Measurements from ENCODE around the gene CHST10.
A peak's percentile ranks its signal among the peaks of the same experiment; 100 is the strongest.
"Not testable (repeated sequence)": the region's sequence is repeated elsewhere in the genome, so short reads cannot be mapped to it uniquely, and the experiment has no call there.

The CHST10 gene

GRCh38 chr2:100416935-100417710 lies at the start of gene CHST10:
CHST10 (minus strand) TSS chr2:100417668; CDS start chr2:100406675, 10,993 bp downstream.
- DNase-seq (ENCODE audit: low read depth in 1 of 2, low spot score in 1 of 2) = peak in 1 of 2 donors; percentile 23

GRCh38 chr2:100460904-100461530 lies 43.5 kb upstream of the CHST10 start:
- DNase-seq (ENCODE audit: low read depth in 1 of 2, low spot score in 1 of 2) = no peak

- not testable (repeated sequence) for DNase-seq (ENCODE audit: low read depth in 1 of 2, low spot score in 1 of 2)
Observed at GRCh38 chr2:100456357-100456756, 38.9 kb upstream of the CHST10 start.

- DNase-seq (ENCODE audit: low read depth in 1 of 2, low spot score in 1 of 2) = no peak
Observed at GRCh38 chr2:100453853-100454252, 36.4 kb upstream of the CHST10 start.

- no peak for DNase-seq (ENCODE audit: low read depth in 1 of 2, low spot score in 1 of 2)
Observed at GRCh38 chr2:100451734-100452133, 34.3 kb upstream of the CHST10 start.

- no peak for DNase-seq (ENCODE audit: low read depth in 1 of 2, low spot score in 1 of 2)
Observed at GRCh38 chr2:100451092-100451491, 33.6 kb upstream of the CHST10 start.

GRCh38 chr2:100446696-100447095 lies 29.2 kb upstream of the CHST10 start:
- DNase-seq (ENCODE audit: low read depth in 1 of 2, low spot score in 1 of 2) = no peak

- DNase-seq (ENCODE audit: low read depth in 1 of 2, low spot score in 1 of 2) = no peak
Observed at GRCh38 chr2:100437751-100438150, 20.3 kb upstream of the CHST10 start.

- no peak for DNase-seq (ENCODE audit: low read depth in 1 of 2, low spot score in 1 of 2)
Observed at GRCh38 chr2:100429726-100430125, 12.3 kb upstream of the CHST10 start.

- peak; percentile 26 to 40 for DNase-seq (ENCODE audit: low read depth in 1 of 2, low spot score in 1 of 2)
Observed at GRCh38 chr2:100427627-100428258, 10.3 kb upstream of the CHST10 start.

GRCh38 chr2:100427111-100427510 lies 9.6 kb upstream of the CHST10 start:
- DNase-seq (ENCODE audit: low read depth in 1 of 2, low spot score in 1 of 2) = no peak

- DNase-seq (ENCODE audit: low read depth in 1 of 2, low spot score in 1 of 2) = no peak
Observed at GRCh38 chr2:100426384-100426720, 8.9 kb upstream of the CHST10 start.

GRCh38 chr2:100425573-100426383 lies 8.3 kb upstream of the CHST10 start:
- no peak for DNase-seq (ENCODE audit: low read depth in 1 of 2, low spot score in 1 of 2)

- DNase-seq (ENCODE audit: low read depth in 1 of 2, low spot score in 1 of 2) = no peak
Observed at GRCh38 chr2:100425107-100425506, 7.6 kb upstream of the CHST10 start.

GRCh38 chr2:100424277-100424875 lies 6.9 kb upstream of the CHST10 start:
- DNase-seq (ENCODE audit: low read depth in 1 of 2, low spot score in 1 of 2) = no peak

- no peak for DNase-seq (ENCODE audit: low read depth in 1 of 2, low spot score in 1 of 2)
Observed at GRCh38 chr2:100423631-100424030, 6.2 kb upstream of the CHST10 start.

- no peak for DNase-seq (ENCODE audit: low read depth in 1 of 2, low spot score in 1 of 2)
Observed at GRCh38 chr2:100422320-100423055, 5.0 kb upstream of the CHST10 start.

GRCh38 chr2:100419915-100420314 lies 2.4 kb upstream of the CHST10 start:
- no peak for DNase-seq (ENCODE audit: low read depth in 1 of 2, low spot score in 1 of 2)

GRCh38 chr2:100418406-100418962 lies 1.0 kb upstream of the CHST10 start:
- DNase-seq (ENCODE audit: low read depth in 1 of 2, low spot score in 1 of 2) = no peak

- DNase-seq (ENCODE audit: low read depth in 1 of 2, low spot score in 1 of 2) = no peak
Observed at GRCh38 chr2:100417711-100418124, 250 bp upstream of the CHST10 start.
